Hematopoietic multipotent progenitor cell treated with erythropoietin and hydrocortisone succinate and interleukin-3 and kit ligand, for 15 days (in vitro differentiated cells): ENCODE measurements around the gene RBM39.
"Not testable (repeated sequence)": the region's sequence is repeated elsewhere in the genome, so short reads cannot be mapped to it uniquely, and the experiment has no call there.

Experiments
- DNase-seq: peaks from one replicate; pipeline ENCODE4 v3.0.0-alpha.2; 2015; ENCODE audit warnings: low spot score

The RBM39 gene

GRCh38 chr20:35706591-35707529, 35.2 kb downstream of the RBM39 start:
- not testable (repeated sequence) for DNase-seq

DNA sequence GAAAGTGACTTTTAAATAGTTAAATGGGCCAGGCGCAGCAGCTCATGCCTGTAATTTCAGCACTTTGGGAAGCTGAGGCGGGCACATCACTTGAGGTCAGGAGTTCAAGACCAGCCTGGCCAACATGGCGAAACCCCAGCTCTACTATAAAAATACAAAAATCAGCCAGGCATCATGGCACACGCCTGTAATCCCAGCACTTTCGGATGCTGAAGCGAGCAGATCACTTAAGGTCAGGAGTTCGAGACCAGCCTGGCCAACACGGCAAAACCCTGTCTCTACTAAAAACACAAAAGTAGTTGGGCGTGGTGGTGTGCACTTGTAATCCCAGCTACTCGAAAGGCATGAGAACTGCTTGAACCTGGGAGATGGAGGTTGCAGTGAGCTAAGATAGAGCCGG, 36.2 kb downstream of the RBM39 start:
- DNase-seq: not testable (repeated sequence)

DNA sequence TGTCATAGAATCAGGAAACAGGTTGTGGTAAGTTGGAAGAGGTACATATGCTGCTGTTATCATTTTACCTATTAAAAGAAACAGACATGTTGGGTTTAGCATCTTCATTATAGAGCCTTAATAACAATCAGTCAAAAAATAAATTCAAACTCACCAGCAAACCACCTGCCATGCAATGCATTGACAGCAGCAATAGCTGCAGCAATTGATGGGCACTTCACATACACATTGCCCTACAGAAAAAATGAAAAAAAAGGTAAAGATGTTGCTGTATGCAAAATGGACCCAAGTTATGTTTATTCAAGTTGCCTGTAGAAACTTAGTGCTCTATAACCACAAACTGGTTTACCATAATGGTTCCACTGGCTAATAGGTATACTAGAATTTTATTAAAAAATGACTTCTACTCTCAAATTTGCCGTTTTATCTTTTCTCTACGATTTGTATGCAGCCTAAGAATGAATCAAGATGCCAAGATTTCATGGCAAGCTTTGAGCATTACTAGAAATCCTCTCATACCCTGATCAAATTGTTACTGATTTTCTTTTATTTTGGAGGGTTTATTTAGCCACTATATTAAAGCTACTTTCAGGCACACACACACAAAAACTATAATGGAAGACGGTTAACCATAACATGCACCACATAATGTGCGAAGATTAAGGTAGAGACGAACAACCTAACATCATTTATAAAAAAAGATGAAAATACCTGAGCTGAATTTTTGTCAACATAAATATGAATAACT, 37.4 kb downstream of the RBM39 start:
- DNase-seq: no peak

- peak; percentile 2 for DNase-seq
These were observed 39.0 kb downstream of the RBM39 start for GRCh38 chr20:35702824-35703695.

DNA sequence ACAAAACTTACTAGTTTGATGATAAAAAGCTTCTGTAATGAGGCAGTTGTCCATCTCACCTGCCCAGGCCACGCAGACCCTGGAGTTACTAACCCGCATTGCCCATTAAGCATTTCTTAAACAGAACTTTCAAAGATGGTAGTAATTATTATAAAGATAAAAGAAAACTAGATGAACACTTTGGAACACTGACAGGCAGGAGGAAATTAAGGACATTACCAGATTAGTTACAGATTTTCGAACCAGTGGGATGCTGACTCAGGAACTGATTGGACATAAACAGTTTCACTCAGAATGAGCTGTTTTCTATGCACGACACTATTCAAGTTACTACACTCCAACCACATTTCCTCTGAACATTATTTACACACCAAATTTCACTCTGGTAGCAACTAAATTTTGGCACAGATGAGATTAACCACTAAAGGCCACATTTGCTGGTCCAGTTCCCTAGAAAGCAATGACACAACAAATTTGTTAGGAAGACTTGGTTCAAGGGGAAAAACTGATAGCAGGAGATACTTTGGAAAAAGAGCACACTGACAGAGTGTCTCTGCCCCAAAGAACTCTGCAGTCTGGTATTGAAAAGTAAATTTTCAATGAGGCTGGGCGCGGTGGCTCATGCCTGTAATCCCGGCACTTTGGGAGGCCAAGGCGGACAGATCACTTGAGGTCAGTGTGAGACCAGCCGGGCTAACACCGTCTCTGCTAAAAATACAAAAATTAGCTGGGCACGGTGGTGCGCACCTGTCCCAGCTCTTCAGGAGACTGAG, 39.8 kb downstream of the RBM39 start:
- peak; percentile 4 for DNase-seq

- DNase-seq: no peak
These were observed 41.4 kb downstream of the RBM39 start for GRCh38 chr20:35700625-35701148.

GRCh38 chr20:35699957-35700624, 42.0 kb downstream of the RBM39 start:
- peak; percentile 11 for DNase-seq

GRCh38 chr20:35699127-35699956, 42.7 kb downstream of the RBM39 start, which contains the start of the genes NFS1 and ROMO1:
Gene NFS1, minus strand, starts transcription at chr20:35699352. Its CDS starts 64 bp downstream, at chr20:35699288.
Gene ROMO1, plus strand, starts transcription at chr20:35699405. Its CDS starts 228 bp downstream, at chr20:35699633.
- DNase-seq: peak; percentile 81

GRCh38 chr20:35698298-35699126, 43.5 kb downstream of the RBM39 start:
- peak; percentile 40 for DNase-seq

GRCh38 chr20:35697696-35698297, 44.3 kb downstream of the RBM39 start:
- no peak for DNase-seq

DNA sequence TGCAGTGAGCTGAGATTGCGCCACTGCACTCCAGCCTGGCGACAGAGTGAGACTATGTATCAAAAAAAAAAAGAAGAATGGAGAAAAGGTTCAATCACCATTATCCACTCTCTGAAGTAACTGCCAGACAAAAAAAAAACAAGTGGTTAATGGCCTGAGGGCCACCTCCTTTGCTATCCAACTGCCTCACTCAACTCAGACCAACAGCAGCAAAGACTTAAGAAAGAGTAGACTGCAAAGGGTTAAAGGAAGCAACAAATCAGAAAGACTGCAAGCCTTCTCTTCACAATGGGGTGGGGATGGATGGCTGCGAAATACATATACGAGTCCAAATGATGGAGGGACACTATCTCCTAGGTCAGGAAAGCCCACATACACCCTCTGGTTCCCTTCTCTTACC, 46.1 kb downstream of the RBM39 start:
- DNase-seq: no peak

- no peak for DNase-seq
These were observed 46.8 kb downstream of the RBM39 start for GRCh38 chr20:35695245-35695749.

DNA sequence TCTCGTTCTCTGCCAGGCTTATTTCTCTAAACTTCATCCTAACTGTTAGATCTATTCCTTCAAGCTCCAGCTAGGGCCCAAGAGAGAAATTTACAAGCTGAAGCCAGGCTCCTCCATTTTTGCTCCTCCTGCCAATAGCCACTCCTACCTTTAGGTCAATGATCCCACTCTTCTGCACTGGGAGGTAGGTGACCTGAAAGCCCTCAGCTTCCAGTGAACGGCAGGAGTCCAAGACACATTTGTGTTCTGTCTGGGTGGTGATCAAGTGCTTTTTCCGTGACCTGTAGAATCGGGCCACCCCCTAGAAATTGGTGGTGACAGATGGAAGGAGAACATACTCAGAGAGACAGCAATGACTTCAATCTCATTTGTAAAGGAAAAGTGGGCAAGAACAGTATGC, 51.8 kb downstream of the RBM39 start:
- no peak for DNase-seq

- not testable (repeated sequence) for DNase-seq
These were observed 55.2 kb downstream of the RBM39 start for GRCh38 chr20:35686872-35687271.

- DNase-seq: not testable (repeated sequence)
These were observed 56.7 kb downstream of the RBM39 start for GRCh38 chr20:35685368-35685767.

- DNase-seq: no peak
These were observed 60.1 kb downstream of the RBM39 start for GRCh38 chr20:35681960-35682359.

GRCh38 chr20:35680452-35681183, 61.4 kb downstream of the RBM39 start:
- no peak for DNase-seq
